SK-MEL-5 (cell line): Measurements from ENCODE around the gene KCNK2. TPM values are rescaled to one million over a fixed set of nuclear protein-coding genes. Genes with fewer than 3 reads are reported as not detected.

Experiments used
- DNase-seq: peaks from one replicate; pipeline ENCODE4 v3.0.0-alpha.2; 2016; ENCODE audit warnings: low read depth, low spot score
- in situ Hi-C: cut with HindIII; loops from 2 replicates; pipeline ENCODE4 v1.10.0; 2016; ENCODE audit warnings: low sequenced_read_pairs, high pct_unique_total_duplicates, low pct_unique_long_range_greater_than_20kb
- total RNA-seq: library from RNA; depleted of rRNA; stranded (reverse); fragments of >200 nt; shearing (Covaris generic); gene quantifications from 2 replicates; pipeline ENCODE4 v1.2.3, GENCODE V29; 2014

Gene KCNK2
- total RNA-seq, 1 experiment from 2014 or later: 2.0 TPM

DNA sequence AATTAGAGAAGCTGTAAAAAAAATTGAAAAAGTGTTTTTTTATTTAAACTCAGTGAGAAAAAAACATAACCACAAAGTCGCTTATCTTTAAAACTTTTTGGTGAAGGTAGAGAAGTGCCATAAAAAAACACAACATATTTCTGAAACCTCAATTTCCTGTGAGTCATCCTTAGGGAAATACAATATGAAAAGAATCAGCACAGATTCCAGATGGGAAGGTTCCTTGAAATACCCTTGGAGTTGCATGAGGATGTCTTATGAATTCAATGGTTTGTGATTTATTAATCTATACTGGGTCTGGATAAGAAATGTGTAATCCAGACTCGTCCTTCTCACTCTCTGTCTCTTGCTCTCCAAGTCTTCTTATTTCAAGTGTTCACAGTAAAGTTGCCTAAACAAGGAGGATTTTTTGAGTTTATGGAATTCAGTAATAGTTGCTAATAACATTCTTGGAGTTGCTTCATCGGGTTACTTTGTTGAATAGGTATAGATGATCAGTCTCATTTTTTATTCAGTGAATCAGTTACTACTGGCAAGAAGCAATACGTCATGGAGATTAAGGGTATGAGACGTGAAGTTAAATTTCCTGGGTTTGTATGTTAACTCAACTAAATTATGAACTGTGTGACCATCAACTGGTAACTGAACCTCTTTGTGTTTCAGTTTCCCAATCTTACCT lies 191.4 kb downstream of the KCNK2 start:
- peak; percentile 18 for DNase-seq
- in situ Hi-C loops: no loop called here

DNA sequence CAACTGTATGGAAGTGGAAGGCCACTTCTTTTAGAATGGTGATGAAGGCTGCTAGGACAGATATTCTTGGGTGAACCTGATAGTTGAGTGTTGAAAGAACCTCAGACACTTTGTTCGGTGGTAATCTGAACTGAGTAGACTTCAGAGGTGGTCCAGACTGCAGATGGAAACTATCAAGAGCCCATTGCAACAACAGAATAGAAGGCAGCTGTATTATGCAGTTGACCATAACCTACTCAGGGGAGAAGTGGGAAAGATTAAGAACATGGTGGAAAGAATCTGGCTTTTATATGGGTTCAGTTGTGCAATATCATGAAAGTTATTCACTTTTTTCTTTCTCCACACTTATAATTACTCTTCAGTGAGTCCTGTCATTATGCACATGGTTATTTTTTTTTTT lies 194.0 kb downstream of the KCNK2 start:
- DNase-seq: no peak
- in situ Hi-C loops: no loop called here

DNA sequence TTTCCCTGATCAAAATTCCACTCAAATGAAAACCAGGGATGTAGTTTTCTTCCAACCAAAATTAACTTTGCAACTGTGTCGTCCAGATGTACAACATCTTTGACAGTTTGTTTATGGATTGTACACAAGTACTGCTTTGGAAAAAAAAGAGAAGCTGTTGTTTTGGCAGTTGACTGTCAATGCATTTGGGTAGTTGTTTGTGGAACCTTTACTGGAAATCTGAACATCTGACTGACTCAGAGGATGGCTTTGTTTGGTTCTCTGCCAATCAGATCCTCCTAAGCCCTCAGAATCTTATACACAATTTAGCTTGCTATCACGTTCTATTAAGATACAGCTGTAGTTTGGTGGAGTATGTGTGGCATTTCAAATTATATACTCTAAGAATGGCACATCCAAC lies 195.0 kb downstream of the KCNK2 start:
- no peak for DNase-seq

DNA sequence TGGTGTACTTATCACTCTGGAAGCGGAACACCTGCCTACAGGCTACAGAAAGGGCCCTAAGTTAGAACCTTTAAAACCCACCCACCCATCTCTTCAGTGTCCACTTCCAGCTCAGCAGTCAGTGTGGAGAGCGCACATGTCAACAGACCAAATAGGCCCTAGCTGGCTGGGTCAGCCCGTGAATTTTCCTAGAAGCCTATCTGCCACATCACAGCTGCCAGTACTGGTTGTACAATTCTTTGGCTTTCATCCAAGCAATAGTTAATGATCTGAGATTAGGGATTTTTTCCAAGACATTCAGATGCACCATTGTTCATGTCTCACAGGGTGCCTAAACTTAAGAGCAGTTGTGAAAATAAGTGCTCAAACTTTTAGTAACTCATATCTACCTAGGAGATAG lies 197.1 kb downstream of the KCNK2 start:
- DNase-seq: no peak
- in situ Hi-C loops: no loop called here

More for the DNA sequence above, 195.0 kb downstream of the KCNK2 start:
- in situ Hi-C loops: no loop called here

DNA sequence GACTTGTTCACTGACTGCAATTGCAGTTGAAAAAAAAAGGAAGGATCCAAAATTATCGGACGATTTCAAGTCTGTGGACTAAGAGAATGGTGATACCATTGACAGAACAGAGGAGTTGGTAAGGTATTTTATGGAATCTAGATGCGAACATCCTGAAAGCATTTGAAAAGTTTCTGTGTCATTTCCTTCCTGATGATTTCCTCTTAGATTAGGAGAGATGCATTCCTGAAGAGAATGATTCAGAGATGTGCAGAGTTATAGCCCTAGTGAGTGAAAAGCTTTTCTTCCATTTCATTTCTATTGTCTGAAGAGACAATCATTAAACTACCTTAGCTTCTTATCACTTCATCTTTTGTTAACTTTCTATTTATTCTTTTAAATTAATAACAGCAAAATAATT lies 200.0 kb downstream of the KCNK2 start:
- in situ Hi-C loops: no loop called here
- DNase-seq: no peak

DNA sequence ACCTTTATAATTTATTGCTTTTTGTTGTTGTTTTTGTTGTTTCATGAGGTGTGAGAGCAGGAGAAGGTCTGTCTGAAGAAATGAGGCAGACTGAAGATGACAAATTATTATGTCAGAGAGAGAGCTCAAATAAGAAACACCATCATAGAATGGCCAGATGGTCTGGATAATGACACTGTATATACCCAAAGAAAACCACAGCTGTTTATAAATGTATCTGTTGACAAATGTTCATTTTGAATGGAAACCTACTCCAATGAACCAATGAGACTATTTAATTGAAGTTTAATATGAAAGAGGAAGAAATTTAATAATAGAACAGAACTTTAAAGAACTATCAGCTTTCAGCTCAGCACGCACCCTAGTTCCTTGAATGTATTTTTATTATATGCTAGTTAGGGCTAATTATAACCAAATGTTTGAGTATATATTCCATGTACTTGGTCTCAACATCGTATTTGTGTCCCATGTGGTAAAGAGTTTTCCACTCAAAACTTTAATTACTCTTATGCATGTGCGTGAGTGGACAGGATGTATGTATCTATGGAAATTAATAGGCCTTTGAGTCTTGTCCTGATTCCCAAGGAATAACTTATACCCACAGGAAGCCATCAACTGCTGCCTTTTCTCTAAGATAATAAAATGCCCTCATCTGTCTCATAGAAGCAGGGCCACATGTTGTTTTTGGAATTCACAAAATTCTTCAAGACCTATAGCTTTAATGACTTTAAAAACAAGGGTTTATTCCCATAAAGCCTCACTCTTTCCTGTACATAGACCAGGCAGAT lies 202.7 kb downstream of the KCNK2 start:
- in situ Hi-C loops: no loop called here
- DNase-seq: no peak
